H9 (cell line): ENCODE results near the gene TTC7B. TPM values are rescaled to one million over a fixed set of nuclear protein-coding genes. Genes with fewer than 3 reads are reported as not detected.
A peak's percentile ranks its signal among the peaks of the same experiment; 100 is the strongest.

Experiments
- DNase-seq: peaks from one replicate; pipeline ENCODE4 v3.0.0-alpha.2; 2017
- H2AFZ ChIP-seq: one replicate; pipeline ENCODE4 v1.6.1; 2013; ENCODE audit warnings: mild to moderate bottlenecking, low read length, control low read depth, moderate library complexity
- H2AK5ac ChIP-seq: 2 replicates; pipeline ENCODE4 v1.6.1; 2013; ENCODE audit warnings: low read length, control low read depth, mixed read lengths; ENCODE audit not compliant: insufficient read length
- H2BK120ac ChIP-seq: one replicate; pipeline ENCODE4 v1.6.1; 2013; ENCODE audit warnings: low read depth, mild to moderate bottlenecking, low read length, control low read depth, inconsistent platforms; ENCODE audit not compliant: poor library complexity, severe bottlenecking
- H2BK12ac ChIP-seq: 2 replicates; pipeline ENCODE4 v1.6.1; 2013; ENCODE audit warnings: low read length, control low read depth, mixed read lengths, low read depth; ENCODE audit not compliant: insufficient read length
- H2BK15ac ChIP-seq: 2 replicates; pipeline ENCODE4 v1.6.1; 2013; ENCODE audit warnings: low read depth, low read length, control low read depth
- H2BK20ac ChIP-seq: one replicate; pipeline ENCODE4 v1.6.1; 2013; ENCODE audit warnings: low read depth, mild to moderate bottlenecking, low read length, control low read depth, inconsistent platforms; ENCODE audit not compliant: poor library complexity, severe bottlenecking
- H2BK5ac ChIP-seq: 2 replicates; pipeline ENCODE4 v1.6.1; 2013; ENCODE audit warnings: low read length, control low read depth, mixed read lengths; ENCODE audit not compliant: insufficient read length
- H3K14ac ChIP-seq: 2 replicates; pipeline ENCODE4 v1.6.1; 2013; ENCODE audit warnings: low read length, control low read depth; ENCODE audit not compliant: insufficient read depth
- H3K18ac ChIP-seq: 2 replicates; pipeline ENCODE4 v1.6.1; 2013; ENCODE audit warnings: low read depth, mild to moderate bottlenecking, mixed read lengths, low read length, control low read depth; ENCODE audit not compliant: insufficient read length
- H3K23ac ChIP-seq: 2 replicates; pipeline ENCODE4 v1.6.1; 2013; ENCODE audit warnings: low read length, control low read depth, mixed read lengths, low read depth; ENCODE audit not compliant: insufficient read length
- H3K23me2 ChIP-seq: 2 replicates; pipeline ENCODE4 v1.6.1; 2013; ENCODE audit warnings: low read depth, mild to moderate bottlenecking, mixed read lengths, low read length, control low read depth; ENCODE audit not compliant: insufficient read length, poor library complexity, severe bottlenecking
- H3K27ac ChIP-seq: 2 replicates; pipeline ENCODE4 v1.5.1; 2013; ENCODE audit warnings: low read length, control low read depth, mixed read lengths, low read depth; ENCODE audit not compliant: insufficient read length
- H3K27me3 ChIP-seq: 2 replicates; pipeline ENCODE4 v1.6.1; 2013; ENCODE audit warnings: low read length, control low read depth, inconsistent platforms; ENCODE audit not compliant: insufficient read depth
- H3K4ac ChIP-seq: 2 replicates; pipeline ENCODE4 v1.6.1; 2013; ENCODE audit warnings: low read depth, mild to moderate bottlenecking, control low read depth, inconsistent platforms, low read length, moderate library complexity
- H3K4me1 ChIP-seq: 2 replicates; pipeline ENCODE4 v1.6.1; 2013; ENCODE audit warnings: low read length, control low read depth, inconsistent platforms; ENCODE audit not compliant: insufficient read depth
- H3K4me2 ChIP-seq: 2 replicates; pipeline ENCODE4 v1.6.1; 2013; ENCODE audit warnings: low read length, control low read depth, mixed read lengths; ENCODE audit not compliant: insufficient read length, insufficient read depth
- H3K56ac ChIP-seq: 2 replicates; pipeline ENCODE4 v1.6.1; 2013; ENCODE audit warnings: low read depth, mild to moderate bottlenecking, mixed read lengths, low read length, control low read depth; ENCODE audit not compliant: insufficient read length
- H3K79me1 ChIP-seq: 2 replicates; pipeline ENCODE4 v1.6.1; 2013; ENCODE audit warnings: low read depth, mild to moderate bottlenecking, moderate library complexity, low read length, control low read depth, inconsistent platforms; ENCODE audit not compliant: insufficient read depth, poor library complexity, severe bottlenecking
- H3K79me2 ChIP-seq: 2 replicates; pipeline ENCODE4 v1.6.1; 2013; ENCODE audit warnings: low read length, control low read depth, inconsistent platforms; ENCODE audit not compliant: insufficient read depth
- H3K9ac ChIP-seq: 2 replicates; pipeline ENCODE4 v1.6.1; 2013; ENCODE audit warnings: low read length, control low read depth, mixed read lengths; ENCODE audit not compliant: insufficient read length; ENCODE audit errors: extremely low read depth
- H3K9me3 ChIP-seq: one replicate; pipeline ENCODE4 v1.6.1; 2013; ENCODE audit warnings: low read depth, low read length, inconsistent platforms; ENCODE audit not compliant: control insufficient read depth
- H3T11ph ChIP-seq: one replicate; pipeline ENCODE4 v1.6.1; 2013; ENCODE audit warnings: mild to moderate bottlenecking, low read length, control low read depth, inconsistent platforms
- H4K20me1 ChIP-seq: one replicate; pipeline ENCODE4 v1.6.1; 2013; ENCODE audit not compliant: control insufficient read depth, insufficient read length, insufficient read depth
- H4K5ac ChIP-seq: 2 replicates; pipeline ENCODE4 v1.6.1; 2013; ENCODE audit warnings: low read depth, mild to moderate bottlenecking, mixed read lengths, low read length, control low read depth; ENCODE audit not compliant: insufficient read length
- H4K8ac ChIP-seq: replicated peaks from 2 replicates; pipeline ENCODE4 v1.6.1; 2013; ENCODE audit warnings: low read length, control low read depth, mixed read lengths, low read depth; ENCODE audit not compliant: insufficient read length
- H4K91ac ChIP-seq: 2 replicates; pipeline ENCODE4 v1.6.1; 2013; ENCODE audit warnings: low read depth, mild to moderate bottlenecking, moderate library complexity, mixed read lengths, low read length, control low read depth; ENCODE audit not compliant: insufficient read length
- H3K27ac Mint-ChIP-seq, 3 experiments: 2 replicates in 2 of 3; 3 replicates in 1 of 3; pipeline ENCODE4 v1.8.0; 2020 to 2021; ENCODE audit warnings: mixed read lengths in 3 of 3, mild to moderate bottlenecking in 1 of 3, moderate library complexity in 1 of 3
- H3K27me3 Mint-ChIP-seq: 2 replicates; pipeline ENCODE4 v1.8.0; 2021; ENCODE audit warnings: low read depth, mild to moderate bottlenecking, moderate library complexity, mixed read lengths
- H3K36me3 Mint-ChIP-seq, 3 experiments: 2 replicates in 2 of 3; 3 replicates in 1 of 3; pipeline ENCODE4 v1.8.0; 2020 to 2021; ENCODE audit warnings: low read depth in 3 of 3, mixed read lengths in 3 of 3; ENCODE audit not compliant: insufficient read depth in 1 of 3
- H3K4me1 Mint-ChIP-seq, 2 experiments: 2 replicates each; pipeline ENCODE4 v1.8.0; 2020; ENCODE audit warnings: mixed read lengths in 2 of 2
- H3K4me3 Mint-ChIP-seq, 2 experiments: 2 replicates in 1 of 2; 3 replicates in 1 of 2; pipeline ENCODE4 v1.8.0; 2020 to 2021; ENCODE audit warnings: mild to moderate bottlenecking in 2 of 2, mixed read lengths in 2 of 2, moderate library complexity in 1 of 2
- H3K9me3 Mint-ChIP-seq, 2 experiments: 2 replicates in 1 of 2; 3 replicates in 1 of 2; pipeline ENCODE4 v1.8.0; 2020; ENCODE audit warnings: mild to moderate bottlenecking in 2 of 2, mixed read lengths in 2 of 2, moderate library complexity in 1 of 2
- CTCF ChIP-seq: fragments of 200-600 bp; sonication (generic); conservative IDR thresholded peaks from 3 replicates; pipeline ENCODE4 v1.8.0; 2021; ENCODE audit warnings: antibody characterized with exemption, mild to moderate bottlenecking
- WGBS: extraction: QIAGEN DNeasy Blood & Tissue Kit; methylation state at CpG from one replicate; pipeline ENCODE4 v1.1.7; 2013; ENCODE audit warnings: missing lambda C conversion rate, low lambda C conversion rate, mixed read lengths; ENCODE audit not compliant: insufficient read length; ENCODE audit errors: extremely low coverage; 5-methylcytosine and 5-hydroxymethylcytosine counted together
- total RNA-seq: library from RNA; stranded (reverse); gene quantifications from 2 replicates; pipeline ENCODE4 v1.2.1, GENCODE V29; 2021

The TTC7B gene
- total RNA-seq, 1 experiment from 2014 or later = 33.7 TPM

GRCh38 chr14:90816681-90817436 is 629 bp upstream of the TTC7B start:
- no peak overlapping the region for H2BK120ac ChIP-seq
- Mint-ChIP-seq H3K9me3 (peaks cover 3% of the 10 kb centered on the region in 2 experiments), H3K4me1 (peaks cover 5 to 8% of the 10 kb centered on the region in 2 experiments), H3K27ac (no peak overlapping the region), H3K36me3 (no peaks in the 10 kb centered on the region; a peak in 1 of 7 replicates), H3K4me3 (peak overlapping the region; percentile 34 to 74), H3K27me3 (peaks cover 29% of the 10 kb centered on the region)
- H3K9me3 ChIP-seq = no peaks in the 10 kb centered on the region
- H3K23ac ChIP-seq = no peak overlapping the region
- H3K79me2 ChIP-seq = no peaks in the 10 kb centered on the region
- peak overlapping the region; percentile 17 for H3K4me2 ChIP-seq
- no peak overlapping the region for H2BK15ac ChIP-seq
- no peak overlapping the region for H3K56ac ChIP-seq
- no peak overlapping the region for H3T11ph ChIP-seq
- H3K4me1 ChIP-seq = no peaks in the 10 kb centered on the region
- no peak overlapping the region for H2AFZ ChIP-seq
- no peak overlapping the region for H3K9ac ChIP-seq
- H3K18ac ChIP-seq = no peak overlapping the region
- no CpG with 5 or more reads among the region's 16 CpGs for WGBS
- H3K14ac ChIP-seq = peak overlapping the region; percentile 24
- peaks cover 4% of the 10 kb centered on the region for H3K23me2 ChIP-seq
- no peak for DNase-seq
- H2BK12ac ChIP-seq = no peak overlapping the region
- no peak overlapping the region for H2BK20ac ChIP-seq
- no peak overlapping the region for H2BK5ac ChIP-seq
- no peaks in the 10 kb centered on the region for H3K79me1 ChIP-seq
- H4K8ac ChIP-seq = no peak overlapping the region
- H3K27ac ChIP-seq = no peak overlapping the region
- no peak overlapping the region for H4K5ac ChIP-seq
- H2AK5ac ChIP-seq = no peak overlapping the region
- H4K91ac ChIP-seq = no peak overlapping the region
- no peaks in the 10 kb centered on the region for H3K27me3 ChIP-seq
- H3K4ac ChIP-seq = no peak overlapping the region
- no peak for TF ChIP-seq CTCF
- no peaks in the 10 kb centered on the region for H4K20me1 ChIP-seq
